ENCODE results near the gene EEIG2.
"Not testable (repeated sequence)": the region's sequence is repeated elsewhere in the genome, so short reads cannot be mapped to it uniquely, and the experiment has no call there.

The EEIG2 gene

GRCh38 chr1:108527135-108527534 is 32.8 kb upstream of the EEIG2 start:
- H3K27ac ChIP-seq (ENCODE audit: insufficient read depth, low read length, poor library complexity, severe bottlenecking) = no peak overlapping the region
- H3K27me3 ChIP-seq (replicated peaks; ENCODE audit: control insufficient read depth, insufficient read depth, low read length, poor library complexity, severe bottlenecking) = no peaks in the 10 kb centered on the region

GRCh38 chr1:108527837-108528236 is 32.1 kb upstream of the EEIG2 start:
- no peak overlapping the region for H3K27ac ChIP-seq (ENCODE audit: insufficient read depth, low read length, poor library complexity, severe bottlenecking)
- no peaks in the 10 kb centered on the region for H3K36me3 ChIP-seq (ENCODE audit: control insufficient read depth, insufficient read depth, low read length)
- H3K4me3 ChIP-seq (ENCODE audit: insufficient read depth, low read depth, low read length, poor library complexity, severe bottlenecking) = no peak overlapping the region
- H3K4me1 ChIP-seq (ENCODE audit: control insufficient read depth, insufficient read depth, low read length, poor library complexity, severe bottlenecking) = no peaks in the 10 kb centered on the region
- H3K9me3 ChIP-seq (ENCODE audit: control insufficient read depth, low read length) = no peaks in the 10 kb centered on the region
- H3K27me3 ChIP-seq (replicated peaks; ENCODE audit: control insufficient read depth, insufficient read depth, low read length, poor library complexity, severe bottlenecking) = no peaks in the 10 kb centered on the region
- DNase-seq = no peak

More at GRCh38 chr1:108527135-108527534, 32.8 kb upstream of the EEIG2 start:
- DNase-seq = no peak
- no peaks in the 10 kb centered on the region for H3K4me1 ChIP-seq (ENCODE audit: control insufficient read depth, insufficient read depth, low read length, poor library complexity, severe bottlenecking)
- H3K9me3 ChIP-seq (ENCODE audit: control insufficient read depth, low read length) = no peaks in the 10 kb centered on the region
- no peaks in the 10 kb centered on the region for H3K36me3 ChIP-seq (ENCODE audit: control insufficient read depth, insufficient read depth, low read length)
- no peak overlapping the region for H3K4me3 ChIP-seq (ENCODE audit: insufficient read depth, low read depth, low read length, poor library complexity, severe bottlenecking)

- no peaks in the 10 kb centered on the region for H3K27me3 ChIP-seq (replicated peaks; ENCODE audit: control insufficient read depth, insufficient read depth, low read length, poor library complexity, severe bottlenecking)
- no peaks in the 10 kb centered on the region for H3K9me3 ChIP-seq (ENCODE audit: control insufficient read depth, low read length)
- no peak overlapping the region for H3K27ac ChIP-seq (ENCODE audit: insufficient read depth, low read length, poor library complexity, severe bottlenecking)
- no peaks in the 10 kb centered on the region for H3K36me3 ChIP-seq (ENCODE audit: control insufficient read depth, insufficient read depth, low read length)
- no peak overlapping the region for H3K4me3 ChIP-seq (ENCODE audit: insufficient read depth, low read depth, low read length, poor library complexity, severe bottlenecking)
- no peaks in the 10 kb centered on the region for H3K4me1 ChIP-seq (ENCODE audit: control insufficient read depth, insufficient read depth, low read length, poor library complexity, severe bottlenecking)
- DNase-seq = no peak
Measured at GRCh38 chr1:108531444-108531843, 28.5 kb upstream of the EEIG2 start.

- H3K27ac ChIP-seq (ENCODE audit: insufficient read depth, low read length, poor library complexity, severe bottlenecking) = no peak overlapping the region
Measured at GRCh38 chr1:108532730-108533129, 27.2 kb upstream of the EEIG2 start.

GRCh38 chr1:108533351-108534083 is 26.4 kb upstream of the EEIG2 start:
- Histone ChIP-seq H3K4me1 (ENCODE audit: control insufficient read depth, insufficient read depth, low read length, poor library complexity, severe bottlenecking) (no peaks in the 10 kb centered on the region), H3K27me3 (replicated peaks; ENCODE audit: control insufficient read depth, insufficient read depth, low read length, poor library complexity, severe bottlenecking) (no peaks in the 10 kb centered on the region), H3K36me3 (ENCODE audit: control insufficient read depth, insufficient read depth, low read length) (no peaks in the 10 kb centered on the region), H3K4me3 (ENCODE audit: insufficient read depth, low read depth, low read length, poor library complexity, severe bottlenecking) (no peak overlapping the region), H3K27ac (ENCODE audit: insufficient read depth, low read length, poor library complexity, severe bottlenecking) (no peak overlapping the region), H3K9me3 (ENCODE audit: control insufficient read depth, low read length) (no peaks in the 10 kb centered on the region)
- DNase-seq = no peak

More at GRCh38 chr1:108532730-108533129, 27.2 kb upstream of the EEIG2 start:
- H3K9me3 ChIP-seq (ENCODE audit: control insufficient read depth, low read length) = no peaks in the 10 kb centered on the region
- H3K4me3 ChIP-seq (ENCODE audit: insufficient read depth, low read depth, low read length, poor library complexity, severe bottlenecking) = no peak overlapping the region
- no peaks in the 10 kb centered on the region for H3K27me3 ChIP-seq (replicated peaks; ENCODE audit: control insufficient read depth, insufficient read depth, low read length, poor library complexity, severe bottlenecking)
- DNase-seq = no peak
- no peaks in the 10 kb centered on the region for H3K36me3 ChIP-seq (ENCODE audit: control insufficient read depth, insufficient read depth, low read length)
- no peaks in the 10 kb centered on the region for H3K4me1 ChIP-seq (ENCODE audit: control insufficient read depth, insufficient read depth, low read length, poor library complexity, severe bottlenecking)

GRCh38 chr1:108534759-108535158 is 25.1 kb upstream of the EEIG2 start:
- H3K36me3 ChIP-seq (ENCODE audit: control insufficient read depth, insufficient read depth, low read length) = no peaks in the 10 kb centered on the region
- DNase-seq = no peak
- H3K4me1 ChIP-seq (ENCODE audit: control insufficient read depth, insufficient read depth, low read length, poor library complexity, severe bottlenecking) = no peaks in the 10 kb centered on the region
- H3K9me3 ChIP-seq (ENCODE audit: control insufficient read depth, low read length) = no peaks in the 10 kb centered on the region
- no peak overlapping the region for H3K4me3 ChIP-seq (ENCODE audit: insufficient read depth, low read depth, low read length, poor library complexity, severe bottlenecking)
- no peaks in the 10 kb centered on the region for H3K27me3 ChIP-seq (replicated peaks; ENCODE audit: control insufficient read depth, insufficient read depth, low read length, poor library complexity, severe bottlenecking)
- H3K27ac ChIP-seq (ENCODE audit: insufficient read depth, low read length, poor library complexity, severe bottlenecking) = no peak overlapping the region

- H3K27ac ChIP-seq (ENCODE audit: insufficient read depth, low read length, poor library complexity, severe bottlenecking); H3K9me3 ChIP-seq (ENCODE audit: control insufficient read depth, low read length); H3K36me3 ChIP-seq (ENCODE audit: control insufficient read depth, insufficient read depth, low read length); H3K4me1 ChIP-seq (ENCODE audit: control insufficient read depth, insufficient read depth, low read length, poor library complexity, severe bottlenecking); H3K4me3 ChIP-seq (ENCODE audit: insufficient read depth, low read depth, low read length, poor library complexity, severe bottlenecking); H3K27me3 ChIP-seq (replicated peaks; ENCODE audit: control insufficient read depth, insufficient read depth, low read length, poor library complexity, severe bottlenecking); DNase-seq: not testable (repeated sequence)
Measured at GRCh38 chr1:108535315-108535897, 24.5 kb upstream of the EEIG2 start.

- H3K4me3 ChIP-seq (ENCODE audit: insufficient read depth, low read depth, low read length, poor library complexity, severe bottlenecking); H3K4me1 ChIP-seq (ENCODE audit: control insufficient read depth, insufficient read depth, low read length, poor library complexity, severe bottlenecking); H3K36me3 ChIP-seq (ENCODE audit: control insufficient read depth, insufficient read depth, low read length); H3K27me3 ChIP-seq (replicated peaks; ENCODE audit: control insufficient read depth, insufficient read depth, low read length, poor library complexity, severe bottlenecking); DNase-seq; H3K27ac ChIP-seq (ENCODE audit: insufficient read depth, low read length, poor library complexity, severe bottlenecking); H3K9me3 ChIP-seq (ENCODE audit: control insufficient read depth, low read length): not testable (repeated sequence)
Measured at GRCh38 chr1:108536021-108536420, 23.9 kb upstream of the EEIG2 start.

- not testable (repeated sequence) for H3K36me3 ChIP-seq (ENCODE audit: control insufficient read depth, insufficient read depth, low read length); H3K27ac ChIP-seq (ENCODE audit: insufficient read depth, low read length, poor library complexity, severe bottlenecking); H3K4me1 ChIP-seq (ENCODE audit: control insufficient read depth, insufficient read depth, low read length, poor library complexity, severe bottlenecking); H3K9me3 ChIP-seq (ENCODE audit: control insufficient read depth, low read length); H3K27me3 ChIP-seq (replicated peaks; ENCODE audit: control insufficient read depth, insufficient read depth, low read length, poor library complexity, severe bottlenecking); H3K4me3 ChIP-seq (ENCODE audit: insufficient read depth, low read depth, low read length, poor library complexity, severe bottlenecking); DNase-seq
Measured at GRCh38 chr1:108536791-108537190, 23.1 kb upstream of the EEIG2 start.

GRCh38 chr1:108537976-108538375 is 21.9 kb upstream of the EEIG2 start:
- no peaks in the 10 kb centered on the region for H3K4me1 ChIP-seq (ENCODE audit: control insufficient read depth, insufficient read depth, low read length, poor library complexity, severe bottlenecking)
- H3K9me3 ChIP-seq (ENCODE audit: control insufficient read depth, low read length) = no peaks in the 10 kb centered on the region
- no peak for DNase-seq
- no peaks in the 10 kb centered on the region for H3K27me3 ChIP-seq (replicated peaks; ENCODE audit: control insufficient read depth, insufficient read depth, low read length, poor library complexity, severe bottlenecking)
- H3K27ac ChIP-seq (ENCODE audit: insufficient read depth, low read length, poor library complexity, severe bottlenecking) = no peak overlapping the region
- H3K4me3 ChIP-seq (ENCODE audit: insufficient read depth, low read depth, low read length, poor library complexity, severe bottlenecking) = no peak overlapping the region
- H3K36me3 ChIP-seq (ENCODE audit: control insufficient read depth, insufficient read depth, low read length) = no peaks in the 10 kb centered on the region
